Measurements from ENCODE around the gene TMEM117.

Gene TMEM117

GRCh38 chr12:44389038-44389437 lies 553.2 kb downstream of the TMEM117 start:
- H3K27me3 ChIP-seq (ENCODE audit: control insufficient read depth in 3 of 3, insufficient read depth in 3 of 3, low read depth in 1 of 3, low read length in 3 of 3), result no peaks in the 10 kb centered on the region
- H2BK120ac ChIP-seq (ENCODE audit: low read depth, low read length), result no peak overlapping the region
- H3K4ac ChIP-seq (ENCODE audit: low read length), result no peak overlapping the region
- no peak overlapping the region for H3K9ac ChIP-seq (ENCODE audit: low read depth, low read length, poor library complexity)
- H3K4me2 ChIP-seq (ENCODE audit: insufficient read depth, low read length, poor library complexity, severe bottlenecking), result no peak overlapping the region
- H3K27ac ChIP-seq (replicated peaks; ENCODE audit: low read length), result no peak overlapping the region
- H2AFZ ChIP-seq (ENCODE audit: low read length), result no peak overlapping the region
- no peaks in the 10 kb centered on the region for H3K36me3 ChIP-seq (replicated peaks in 1 of 2; ENCODE audit: control insufficient read depth in 2 of 2, insufficient read depth in 2 of 2, low read length in 2 of 2)
- H3K14ac ChIP-seq (ENCODE audit: low read length), result no peak overlapping the region
- no peak overlapping the region for H3K4me3 ChIP-seq (ENCODE audit: low read length in 2 of 2)
- H2AK5ac ChIP-seq (ENCODE audit: low read depth, low read length), result no peak overlapping the region
- H3K18ac ChIP-seq (ENCODE audit: low read length), result no peak overlapping the region
- no peak for DNase-seq (ENCODE audit: low spot score)
- no CpG with 5 or more reads among the region's 2 CpGs for WGBS, 2 donors (ENCODE audit: extremely low coverage in 2 of 2, insufficient read length in 2 of 2, insufficient replicate concordance in 1 of 2)
- no peak overlapping the region for H2BK12ac ChIP-seq (ENCODE audit: low read length)
- H4K8ac ChIP-seq (ENCODE audit: low read depth, low read length), result no peak overlapping the region
- no peak overlapping the region for H2BK15ac ChIP-seq (ENCODE audit: low read length)
- no peak overlapping the region for H4K91ac ChIP-seq (ENCODE audit: low read depth, low read length, poor library complexity)
- no peaks in the 10 kb centered on the region for H3K79me1 ChIP-seq (ENCODE audit: low read depth, low read length)
- H3K23ac ChIP-seq (ENCODE audit: low read depth, low read length, poor library complexity), result no peak overlapping the region
- peaks cover 1 to 11% of the 10 kb centered on the region in 2 donors for H3K4me1 ChIP-seq (ENCODE audit: control insufficient read depth in 2 of 2, insufficient read depth in 1 of 2, low read depth in 1 of 2, low read length in 2 of 2)
- H3K9me3 ChIP-seq (replicated peaks in 1 of 2; ENCODE audit: control insufficient read depth in 2 of 2, insufficient read depth in 1 of 2, low read depth in 1 of 2, low read length in 2 of 2), result no peaks in the 10 kb centered on the region
- no peak overlapping the region for H2BK5ac ChIP-seq (ENCODE audit: low read length)

GRCh38 chr12:44389896-44390295 lies 554.0 kb downstream of the TMEM117 start:
- Histone ChIP-seq H3K27ac (replicated peaks; ENCODE audit: low read length) (no peak overlapping the region), H3K9ac (ENCODE audit: low read depth, low read length, poor library complexity) (no peak overlapping the region), H2BK12ac (ENCODE audit: low read length) (no peak overlapping the region), H3K36me3 (replicated peaks in 1 of 2; ENCODE audit: control insufficient read depth in 2 of 2, insufficient read depth in 2 of 2, low read length in 2 of 2) (no peaks in the 10 kb centered on the region), H3K23ac (ENCODE audit: low read depth, low read length, poor library complexity) (no peak overlapping the region), H2BK15ac (ENCODE audit: low read length) (no peak overlapping the region), H2AFZ (ENCODE audit: low read length) (no peak overlapping the region), H4K91ac (ENCODE audit: low read depth, low read length, poor library complexity) (no peak overlapping the region), H3K27me3 (ENCODE audit: control insufficient read depth in 3 of 3, insufficient read depth in 3 of 3, low read depth in 1 of 3, low read length in 3 of 3) (no peaks in the 10 kb centered on the region), H3K18ac (ENCODE audit: low read length) (no peak overlapping the region), H3K9me3 (replicated peaks in 1 of 2; ENCODE audit: control insufficient read depth in 2 of 2, insufficient read depth in 1 of 2, low read depth in 1 of 2, low read length in 2 of 2) (no peaks in the 10 kb centered on the region), H3K4me1 (ENCODE audit: control insufficient read depth in 2 of 2, insufficient read depth in 1 of 2, low read depth in 1 of 2, low read length in 2 of 2) (peaks cover 0 to 2% of the 10 kb centered on the region in 2 donors), H3K4ac (ENCODE audit: low read length) (no peak overlapping the region), H3K79me1 (ENCODE audit: low read depth, low read length) (no peaks in the 10 kb centered on the region), H2AK5ac (ENCODE audit: low read depth, low read length) (no peak overlapping the region), H2BK120ac (ENCODE audit: low read depth, low read length) (no peak overlapping the region), H3K14ac (ENCODE audit: low read length) (no peak overlapping the region), H4K8ac (ENCODE audit: low read depth, low read length) (no peak overlapping the region), H3K4me2 (ENCODE audit: insufficient read depth, low read length, poor library complexity, severe bottlenecking) (no peak overlapping the region), H3K4me3 (ENCODE audit: low read length in 2 of 2) (no peak overlapping the region), H2BK5ac (ENCODE audit: low read length) (no peak overlapping the region)
- DNase-seq (ENCODE audit: low spot score), result no peak
- no CpG with 5 or more reads among the region's 1 CpG for WGBS, 2 donors (ENCODE audit: extremely low coverage in 2 of 2, insufficient read length in 2 of 2, insufficient replicate concordance in 1 of 2)

- H2AK5ac ChIP-seq (ENCODE audit: low read depth, low read length), result no peak overlapping the region
- no peak overlapping the region for H3K9ac ChIP-seq (ENCODE audit: low read depth, low read length, poor library complexity)
- H3K4me2 ChIP-seq (ENCODE audit: insufficient read depth, low read length, poor library complexity, severe bottlenecking), result no peak overlapping the region
- no peaks in the 10 kb centered on the region for H3K27me3 ChIP-seq (ENCODE audit: control insufficient read depth in 3 of 3, insufficient read depth in 3 of 3, low read depth in 1 of 3, low read length in 3 of 3)
- H4K8ac ChIP-seq (ENCODE audit: low read depth, low read length), result no peak overlapping the region
- no peaks in the 10 kb centered on the region for H3K36me3 ChIP-seq (replicated peaks in 1 of 2; ENCODE audit: control insufficient read depth in 2 of 2, insufficient read depth in 2 of 2, low read length in 2 of 2)
- no CpG with 5 or more reads among the region's 3 CpGs for WGBS, 2 donors (ENCODE audit: extremely low coverage in 2 of 2, insufficient read length in 2 of 2, insufficient replicate concordance in 1 of 2)
- H2AFZ ChIP-seq (ENCODE audit: low read length), result peak overlapping the region; percentile 49
- no peak overlapping the region for H3K18ac ChIP-seq (ENCODE audit: low read length)
- no peak overlapping the region for H2BK5ac ChIP-seq (ENCODE audit: low read length)
- H2BK12ac ChIP-seq (ENCODE audit: low read length), result no peak overlapping the region
- no peaks in the 10 kb centered on the region for H3K9me3 ChIP-seq (replicated peaks in 1 of 2; ENCODE audit: control insufficient read depth in 2 of 2, insufficient read depth in 1 of 2, low read depth in 1 of 2, low read length in 2 of 2)
- no peak overlapping the region for H3K4me3 ChIP-seq (ENCODE audit: low read length in 2 of 2)
- DNase-seq (ENCODE audit: low spot score), result no peak
- H2BK15ac ChIP-seq (ENCODE audit: low read length), result no peak overlapping the region
- H3K14ac ChIP-seq (ENCODE audit: low read length), result no peak overlapping the region
- no peaks in the 10 kb centered on the region for H3K79me1 ChIP-seq (ENCODE audit: low read depth, low read length)
- H3K23ac ChIP-seq (ENCODE audit: low read depth, low read length, poor library complexity), result no peak overlapping the region
- no peak overlapping the region for H2BK120ac ChIP-seq (ENCODE audit: low read depth, low read length)
- no peaks in the 10 kb centered on the region for H3K4me1 ChIP-seq (ENCODE audit: control insufficient read depth in 2 of 2, insufficient read depth in 1 of 2, low read depth in 1 of 2, low read length in 2 of 2)
- no peak overlapping the region for H3K4ac ChIP-seq (ENCODE audit: low read length)
- no peak overlapping the region for H4K91ac ChIP-seq (ENCODE audit: low read depth, low read length, poor library complexity)
- no peak overlapping the region for H3K27ac ChIP-seq (replicated peaks; ENCODE audit: low read length)
These were observed 561.8 kb downstream of the TMEM117 start for GRCh38 chr12:44397631-44398030.

- peaks cover 0 to 3% of the 10 kb centered on the region in 2 donors for H3K4me1 ChIP-seq (ENCODE audit: control insufficient read depth in 2 of 2, insufficient read depth in 1 of 2, low read depth in 1 of 2, low read length in 2 of 2)
- H2BK120ac ChIP-seq (ENCODE audit: low read depth, low read length), result no peak overlapping the region
- no peak overlapping the region for H3K4me3 ChIP-seq (ENCODE audit: low read length in 2 of 2)
- no peak overlapping the region for H3K4me2 ChIP-seq (ENCODE audit: insufficient read depth, low read length, poor library complexity, severe bottlenecking)
- no peak overlapping the region for H4K91ac ChIP-seq (ENCODE audit: low read depth, low read length, poor library complexity)
- no peak overlapping the region for H3K9ac ChIP-seq (ENCODE audit: low read depth, low read length, poor library complexity)
- DNase-seq (ENCODE audit: low spot score), result no peak
- no peak overlapping the region for H3K14ac ChIP-seq (ENCODE audit: low read length)
- no CpG with 5 or more reads among the region's 2 CpGs for WGBS, 2 donors (ENCODE audit: extremely low coverage in 2 of 2, insufficient read length in 2 of 2, insufficient replicate concordance in 1 of 2)
- H3K18ac ChIP-seq (ENCODE audit: low read length), result no peak overlapping the region
- H3K27me3 ChIP-seq (ENCODE audit: control insufficient read depth in 3 of 3, insufficient read depth in 3 of 3, low read depth in 1 of 3, low read length in 3 of 3), result no peaks in the 10 kb centered on the region
- no peak overlapping the region for H2BK5ac ChIP-seq (ENCODE audit: low read length)
- H3K4ac ChIP-seq (ENCODE audit: low read length), result no peak overlapping the region
- no peak overlapping the region for H4K8ac ChIP-seq (ENCODE audit: low read depth, low read length)
- H3K9me3 ChIP-seq (replicated peaks in 1 of 2; ENCODE audit: control insufficient read depth in 2 of 2, insufficient read depth in 1 of 2, low read depth in 1 of 2, low read length in 2 of 2), result no peaks in the 10 kb centered on the region
- no peak overlapping the region for H2AK5ac ChIP-seq (ENCODE audit: low read depth, low read length)
- H3K23ac ChIP-seq (ENCODE audit: low read depth, low read length, poor library complexity), result no peak overlapping the region
- no peak overlapping the region for H2BK12ac ChIP-seq (ENCODE audit: low read length)
- no peaks in the 10 kb centered on the region for H3K79me1 ChIP-seq (ENCODE audit: low read depth, low read length)
- H2BK15ac ChIP-seq (ENCODE audit: low read length), result no peak overlapping the region
- H3K36me3 ChIP-seq (replicated peaks in 1 of 2; ENCODE audit: control insufficient read depth in 2 of 2, insufficient read depth in 2 of 2, low read length in 2 of 2), result no peaks in the 10 kb centered on the region
- H2AFZ ChIP-seq (ENCODE audit: low read length), result no peak overlapping the region
- H3K27ac ChIP-seq (replicated peaks; ENCODE audit: low read length), result no peak overlapping the region
These were observed 567.3 kb downstream of the TMEM117 start for GRCh38 chr12:44403185-44403584.
